Measurements from ENCODE around the gene PALM2AKAP2.

DNA sequence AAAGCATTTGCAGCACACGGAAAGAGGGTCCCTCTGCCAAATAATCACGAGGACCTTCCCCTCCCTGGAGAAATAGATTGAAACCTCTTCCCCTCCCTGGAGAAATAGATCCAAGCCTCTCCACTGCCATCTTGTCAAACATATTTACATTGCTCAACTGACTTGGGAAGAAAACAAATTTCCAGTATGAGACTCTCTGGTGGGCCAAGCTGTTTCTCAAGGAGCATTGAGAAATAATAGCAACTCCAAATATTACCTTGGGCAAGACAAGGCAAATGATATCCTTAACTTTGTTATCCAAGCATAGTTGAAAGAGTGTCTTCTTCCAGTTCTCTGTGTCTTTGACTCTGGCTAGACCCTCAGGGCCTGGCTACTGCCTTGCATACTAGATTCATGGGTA is 45.2 kb upstream of the PALM2AKAP2 start:
- TF ChIP-seq, protein P1, sequence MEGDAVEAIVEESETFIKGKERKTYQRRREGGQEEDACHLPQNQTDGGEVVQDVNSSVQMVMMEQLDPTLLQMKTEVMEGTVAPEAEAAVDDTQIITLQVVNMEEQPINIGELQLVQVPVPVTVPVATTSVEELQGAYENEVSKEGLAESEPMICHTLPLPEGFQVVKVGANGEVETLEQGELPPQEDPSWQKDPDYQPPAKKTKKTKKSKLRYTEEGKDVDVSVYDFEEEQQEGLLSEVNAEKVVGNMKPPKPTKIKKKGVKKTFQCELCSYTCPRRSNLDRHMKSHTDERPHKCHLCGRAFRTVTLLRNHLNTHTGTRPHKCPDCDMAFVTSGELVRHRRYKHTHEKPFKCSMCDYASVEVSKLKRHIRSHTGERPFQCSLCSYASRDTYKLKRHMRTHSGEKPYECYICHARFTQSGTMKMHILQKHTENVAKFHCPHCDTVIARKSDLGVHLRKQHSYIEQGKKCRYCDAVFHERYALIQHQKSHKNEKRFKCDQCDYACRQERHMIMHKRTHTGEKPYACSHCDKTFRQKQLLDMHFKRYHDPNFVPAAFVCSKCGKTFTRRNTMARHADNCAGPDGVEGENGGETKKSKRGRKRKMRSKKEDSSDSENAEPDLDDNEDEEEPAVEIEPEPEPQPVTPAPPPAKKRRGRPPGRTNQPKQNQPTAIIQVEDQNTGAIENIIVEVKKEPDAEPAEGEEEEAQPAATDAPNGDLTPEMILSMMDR (IDR thresholded peaks at IDR 0.05; ENCODE audit: poor library complexity): no peak
- TF ChIP-seq EZH2 (IDR thresholded peaks at IDR 0.05; ENCODE audit: borderline replicate concordance): no peak
